KOPT-K1 (cell line): Measurements from ENCODE around the gene SPATA6.

ENCODE experiments used
- H3K27ac ChIP-seq: fragments of 200-600 bp; sonication (generic); 2 replicates; pipeline ENCODE4 v1.5.1; 2016; ENCODE audit warnings: antibody characterized with exemption, mild to moderate bottlenecking, low read depth, low read length; ENCODE audit not compliant: poor library complexity, severe bottlenecking
- H3K36me3 ChIP-seq: fragments of 200-600 bp; sonication (generic); 2 replicates; pipeline ENCODE4 v1.5.1; 2017; ENCODE audit warnings: antibody characterized with exemption, mild to moderate bottlenecking, low read length, moderate library complexity; ENCODE audit not compliant: insufficient read depth
- H3K9me3 ChIP-seq: fragments of 200-600 bp; sonication (generic); 2 replicates; pipeline ENCODE4 v1.5.1; 2017; ENCODE audit warnings: antibody characterized with exemption, low read length, mild to moderate bottlenecking; ENCODE audit not compliant: insufficient read depth, poor library complexity, severe bottlenecking

Gene SPATA6

DNA sequence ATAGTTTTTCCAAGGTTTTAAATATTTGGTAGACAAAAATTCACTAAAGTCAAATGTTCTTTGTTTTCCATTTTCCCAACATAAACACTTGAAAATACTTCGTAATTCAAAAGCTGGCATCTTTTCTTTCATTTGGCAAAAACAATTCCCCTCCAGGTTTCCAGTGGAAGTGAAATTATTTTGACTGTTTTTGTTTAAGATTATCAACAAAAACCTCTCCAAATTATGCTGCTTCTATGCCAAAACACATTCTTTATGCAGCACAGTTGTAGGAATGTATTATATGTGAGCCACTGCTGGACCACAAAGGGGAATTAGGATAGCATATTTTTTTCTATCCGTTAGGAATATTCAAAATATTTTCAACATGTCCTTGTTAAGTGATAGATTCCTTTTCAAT is 205.4 kb downstream of the SPATA6 start:
- Histone ChIP-seq H3K9me3 (no peaks in the 10 kb centered on the region), H3K27ac (no peak overlapping the region), H3K36me3 (no peaks in the 10 kb centered on the region)

DNA sequence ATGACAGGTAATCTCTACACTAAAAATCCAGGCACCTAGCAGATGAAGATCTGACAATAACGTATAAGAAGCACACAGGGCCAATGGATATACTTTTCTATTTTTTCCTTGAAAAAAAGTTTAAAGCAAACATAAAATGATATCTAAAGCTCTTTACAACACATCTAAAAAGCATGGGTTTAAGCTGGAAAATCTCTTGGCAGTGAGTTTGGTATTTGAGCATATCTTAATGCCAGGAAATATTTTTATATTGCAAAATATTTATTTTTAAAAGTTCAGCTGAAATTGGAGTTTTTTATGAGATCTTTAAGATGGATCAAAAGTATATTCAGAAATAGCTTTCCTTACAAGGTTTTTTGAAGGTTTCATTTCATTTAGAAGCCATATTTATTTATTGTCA is 209.0 kb downstream of the SPATA6 start:
- Histone ChIP-seq H3K27ac (no peak overlapping the region), H3K9me3 (no peaks in the 10 kb centered on the region), H3K36me3 (no peaks in the 10 kb centered on the region)

GRCh38 chr1:48261881-48262400 is 210.1 kb downstream of the SPATA6 start:
- H3K9me3 ChIP-seq = no peaks in the 10 kb centered on the region
- H3K36me3 ChIP-seq = no peaks in the 10 kb centered on the region
- no peak overlapping the region for H3K27ac ChIP-seq

GRCh38 chr1:48258106-48258505 is 213.9 kb downstream of the SPATA6 start:
- Histone ChIP-seq H3K36me3 (no peaks in the 10 kb centered on the region), H3K9me3 (no peaks in the 10 kb centered on the region), H3K27ac (no peak overlapping the region)

GRCh38 chr1:48254254-48254653 is 217.8 kb downstream of the SPATA6 start:
- no peaks in the 10 kb centered on the region for H3K36me3 ChIP-seq
- no peak overlapping the region for H3K27ac ChIP-seq
- H3K9me3 ChIP-seq = no peaks in the 10 kb centered on the region

DNA sequence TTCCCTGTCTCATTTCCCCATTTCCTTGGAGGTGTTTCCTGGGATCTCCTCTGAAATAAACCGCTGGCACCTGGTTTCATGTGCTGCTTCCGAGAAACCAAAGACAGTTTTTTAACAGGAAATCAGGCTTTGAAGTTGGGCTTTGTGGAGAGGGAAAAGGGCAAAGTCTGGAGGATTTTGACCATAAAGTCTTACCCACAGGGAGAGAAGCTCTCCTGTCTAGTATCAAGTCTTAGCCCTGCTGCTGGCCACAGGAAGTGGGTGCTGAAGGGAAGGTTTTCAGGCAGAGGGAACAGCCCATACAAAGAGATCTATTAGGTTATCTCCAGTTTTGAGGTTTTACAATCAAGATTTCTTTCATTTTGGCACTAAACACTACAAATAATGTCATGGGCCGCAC is 220.2 kb downstream of the SPATA6 start:
- Histone ChIP-seq H3K36me3 (no peaks in the 10 kb centered on the region), H3K9me3 (no peaks in the 10 kb centered on the region), H3K27ac (no peak overlapping the region)

DNA sequence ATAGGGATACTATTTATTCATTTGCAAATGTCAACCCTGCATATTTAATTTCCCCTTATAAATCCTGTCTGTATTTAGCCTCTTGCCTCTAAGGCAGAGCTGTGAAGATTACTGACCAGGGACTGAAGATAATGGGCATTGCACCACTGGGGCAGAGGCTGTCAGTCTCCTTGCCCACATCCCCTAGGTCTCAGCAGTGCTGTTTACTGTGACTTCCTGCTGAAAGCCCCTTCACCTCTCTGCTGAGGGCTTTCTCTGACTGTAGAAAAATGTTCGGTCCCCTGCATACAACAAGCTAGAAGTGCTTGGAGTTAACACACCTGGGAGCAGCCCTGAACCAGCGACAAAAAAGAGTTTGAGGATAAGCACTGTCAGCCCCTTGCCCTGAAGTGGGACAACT is 220.7 kb downstream of the SPATA6 start:
- H3K27ac ChIP-seq = no peak overlapping the region
- H3K9me3 ChIP-seq = no peaks in the 10 kb centered on the region
- no peaks in the 10 kb centered on the region for H3K36me3 ChIP-seq

DNA sequence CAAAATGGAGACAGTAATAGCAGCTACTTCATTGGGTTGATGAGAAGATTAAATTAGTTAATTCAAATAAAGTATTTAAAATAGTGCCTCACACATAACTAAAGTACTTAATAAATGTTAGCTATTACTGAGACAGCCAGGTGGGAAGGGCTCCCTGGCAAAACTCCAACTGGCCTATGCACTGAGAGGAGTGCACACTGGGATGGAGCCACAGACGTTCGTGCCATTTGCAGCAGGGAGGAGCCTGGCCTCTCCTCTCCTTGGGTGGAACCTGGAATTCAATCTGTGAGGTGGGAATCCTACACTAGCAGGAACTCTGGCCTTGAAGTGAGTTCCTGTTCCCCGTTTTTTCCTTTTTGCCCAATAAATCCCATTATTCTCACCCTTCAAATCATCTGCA is 221.4 kb downstream of the SPATA6 start:
- Histone ChIP-seq H3K36me3 (no peaks in the 10 kb centered on the region), H3K9me3 (no peaks in the 10 kb centered on the region), H3K27ac (no peak overlapping the region)

DNA sequence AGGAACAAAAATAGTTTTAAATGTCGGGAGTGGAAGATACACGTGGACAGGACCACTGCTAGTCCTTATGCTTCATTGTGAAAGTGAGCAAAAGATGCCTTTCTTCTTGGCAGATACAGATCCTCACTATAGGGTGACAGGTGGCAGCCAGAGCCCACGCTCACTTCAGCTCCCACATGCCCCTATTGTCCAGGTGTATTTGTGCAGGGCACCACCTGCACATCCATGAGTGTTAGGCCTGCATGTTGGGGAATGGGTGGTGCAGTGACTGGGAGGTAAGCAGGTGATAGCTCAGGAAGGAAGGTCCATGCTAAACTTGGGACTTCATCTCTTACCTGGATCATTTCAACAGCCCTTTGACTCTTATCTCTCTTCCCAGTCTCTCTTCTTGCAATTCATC is 222.1 kb downstream of the SPATA6 start:
- H3K36me3 ChIP-seq = no peaks in the 10 kb centered on the region
- no peaks in the 10 kb centered on the region for H3K9me3 ChIP-seq
- H3K27ac ChIP-seq = no peak overlapping the region

- Histone ChIP-seq H3K27ac (no peak overlapping the region), H3K36me3 (no peaks in the 10 kb centered on the region), H3K9me3 (no peaks in the 10 kb centered on the region)
These were observed 223.6 kb downstream of the SPATA6 start for GRCh38 chr1:48248356-48248755.

DNA sequence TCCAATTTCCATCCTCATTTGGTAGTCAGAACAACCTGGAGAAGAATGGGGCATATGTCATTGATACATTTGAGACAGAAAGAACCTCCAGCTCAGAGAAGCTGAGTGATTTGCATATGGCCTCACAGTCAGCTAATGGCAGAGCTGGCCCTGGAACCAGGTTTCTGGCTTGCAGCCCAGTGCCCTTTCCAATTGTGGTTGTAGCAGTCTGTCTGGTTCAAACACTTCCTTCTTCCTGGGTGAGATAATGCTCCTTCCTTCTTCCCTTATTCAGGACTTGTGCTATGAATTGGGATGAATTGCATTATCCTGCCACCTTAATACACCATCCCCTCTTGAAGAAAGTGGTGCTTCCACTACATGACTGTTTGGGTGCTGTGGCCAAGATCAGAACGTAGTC is 225.3 kb downstream of the SPATA6 start:
- Histone ChIP-seq H3K36me3 (no peaks in the 10 kb centered on the region), H3K9me3 (no peaks in the 10 kb centered on the region), H3K27ac (no peak overlapping the region)
